SK-N-SH (cell line): ENCODE data around the gene MYLK. TPM values are rescaled to one million over a fixed set of nuclear protein-coding genes. Genes with fewer than 3 reads are reported as not detected.

Source experiments
- CTCF ChIA-PET: fragments of 300-600, 350-600 bp; formaldehyde crosslinking; extraction: SDS; loops from one replicate; lab custom pipeline; 2021; lab: Yijun Ruan, JAX
- POLR2A ChIA-PET: fragments of 350-600 bp; sonication (Branson Sonifier 250); formaldehyde crosslinking; extraction: SDS; loops from one replicate; lab custom pipeline; 2020; ENCODE audit warnings: antibody characterized with exemption, inconsistent platforms; lab: Yijun Ruan, JAX
- DNase-seq: peaks from one replicate; pipeline ENCODE4 v3.0.0; 2012
- H2AFZ ChIP-seq: fragments of 200-600 bp; sonication (generic); 2 replicates; pipeline ENCODE4 v1.8.1; 2016; ENCODE audit warnings: antibody characterized with exemption, mild to moderate bottlenecking, low read depth
- H3F3A ChIP-seq: fragments of 200-600 bp; sonication (generic); replicated peaks from 2 replicates; pipeline ENCODE3; 2016; ENCODE audit warnings: antibody characterized with exemption, mild to moderate bottlenecking; ENCODE audit not compliant: insufficient read depth
- H3K27ac ChIP-seq, 2 experiments: fragments of 200-500 bp in 1 of 2; fragments of 200-600 bp in 1 of 2; sonication (Bioruptor generic) in 1 of 2; sonication (generic), shearing (Covaris generic) in 1 of 2; 2 replicates each; pipeline versions ENCODE4 v1.5.1 to v1.6.1; 2014 to 2016; ENCODE audit warnings: low read depth in 2 of 2, inconsistent platforms in 1 of 2, low read length in 1 of 2, mild to moderate bottlenecking in 1 of 2, mixed read lengths in 1 of 2
- H3K27me3 ChIP-seq: fragments of 200-600 bp; sonication (generic), shearing (Covaris generic); 2 replicates; pipeline ENCODE4 v1.6.1; 2016; ENCODE audit warnings: mixed run types; ENCODE audit not compliant: insufficient read depth
- H3K36me3 ChIP-seq, 2 experiments: fragments of 200-500 bp in 1 of 2; fragments of 200-600 bp in 1 of 2; sonication (Bioruptor generic) in 1 of 2; sonication (generic) in 1 of 2; replicated peaks in 1 of 2; 2 replicates each; pipeline versions ENCODE3 to v1.5.1; 2014 to 2016; ENCODE audit warnings: low read length in 1 of 2, mild to moderate bottlenecking in 1 of 2; ENCODE audit not compliant: insufficient read depth in 2 of 2, control insufficient read depth in 1 of 2
- H3K4me1 ChIP-seq, 2 experiments: fragments of 200-500 bp in 1 of 2; fragments of 200-600 bp in 1 of 2; sonication (Bioruptor generic) in 1 of 2; sonication (generic), shearing (Covaris generic) in 1 of 2; 2 replicates each; pipeline versions ENCODE4 v1.5.1 to v1.6.1; 2014 to 2016; ENCODE audit warnings: low read depth in 1 of 2, low read length in 1 of 2, mixed run types in 1 of 2; ENCODE audit not compliant: insufficient read depth in 2 of 2, control insufficient read depth in 1 of 2
- H3K4me2 ChIP-seq: fragments of 200-600 bp; sonication (generic), shearing (Covaris generic); 2 replicates; pipeline ENCODE4 v1.6.1; 2017; ENCODE audit warnings: mixed run types
- H3K4me3 ChIP-seq, 2 experiments: fragments of 200-500 bp in 1 of 2; fragments of 200-600 bp in 1 of 2; sonication (Bioruptor generic) in 1 of 2; sonication (generic), shearing (Covaris generic) in 1 of 2; 2 replicates each; pipeline versions ENCODE4 v1.5.1 to v1.8.1; 2014 to 2016; ENCODE audit warnings: low read depth in 2 of 2, inconsistent platforms in 1 of 2, low read length in 1 of 2, mild to moderate bottlenecking in 1 of 2, mixed read lengths in 1 of 2, moderate library complexity in 1 of 2
- H3K79me2 ChIP-seq: fragments of 200-600 bp; sonication (generic); 2 replicates; pipeline ENCODE4 v1.8.1; 2017; ENCODE audit warnings: mild to moderate bottlenecking; ENCODE audit not compliant: insufficient read depth
- H3K9ac ChIP-seq: fragments of 200-600 bp; sonication (generic); 2 replicates; pipeline ENCODE4 v1.6.1; 2017; ENCODE audit warnings: mixed run types
- H3K9me2 ChIP-seq: fragments of 200-600 bp; sonication (generic); 2 replicates; pipeline ENCODE4 v1.6.1; 2017; ENCODE audit warnings: mixed run types
- H3K9me3 ChIP-seq: fragments of 200-600 bp; sonication (generic); 2 replicates; pipeline ENCODE4 v1.6.1; 2017; ENCODE audit warnings: mixed run types, mild to moderate bottlenecking, moderate library complexity
- H4K20me1 ChIP-seq: fragments of 200-600 bp; sonication (generic); 2 replicates; pipeline ENCODE4 v1.6.1; 2017; ENCODE audit warnings: mild to moderate bottlenecking, mixed run types; ENCODE audit not compliant: insufficient read depth
- EZH2phosphoT487 ChIP-seq: fragments of 200-600 bp; sonication (generic); IDR thresholded peaks from 2 replicates; pipeline ENCODE4 v1.6.1; 2017; ENCODE audit warnings: low read depth, mixed run types, mild to moderate bottlenecking, antibody characterized with exemption, moderate library complexity, borderline replicate concordance
- FOSL2 ChIP-seq: IDR thresholded peaks from 2 replicates; pipeline ENCODE4 v1.4.0; 2012; ENCODE audit warnings: low read depth, mild to moderate bottlenecking, moderate library complexity, borderline replicate concordance
- FOXJ3 ChIP-seq: sonication (generic); formaldehyde crosslinking; IDR thresholded peaks from 2 replicates; pipeline ENCODE4 v1.5.1; 2020; ENCODE audit warnings: mild to moderate bottlenecking, missing genetic modification reagents
- FOXM1 ChIP-seq: IDR thresholded peaks from 2 replicates; pipeline ENCODE4 v1.4.0; 2012; ENCODE audit warnings: low read depth, mild to moderate bottlenecking
- GATA2 ChIP-seq: sonication (generic); formaldehyde crosslinking; IDR thresholded peaks from 2 replicates; pipeline ENCODE4 v1.5.0; 2020; ENCODE audit warnings: mild to moderate bottlenecking, missing genetic modification reagents
- JUND ChIP-seq: IDR thresholded peaks from 2 replicates; pipeline ENCODE4 v1.4.0; 2012
- MEF2A ChIP-seq: IDR thresholded peaks from 2 replicates; pipeline ENCODE4 v1.4.0; 2012; ENCODE audit warnings: low read depth, borderline replicate concordance
- MXI1 ChIP-seq: IDR thresholded peaks from 2 replicates; pipeline ENCODE4 v1.6.1; 2012; ENCODE audit warnings: mild to moderate bottlenecking, low read depth, low read length, improper control_type of control experiment
- RFX5 ChIP-seq: IDR thresholded peaks from 2 replicates; pipeline ENCODE4 v1.6.1; 2012; ENCODE audit warnings: mild to moderate bottlenecking, improper control_type of control experiment, low read length
- SIN3A ChIP-seq: IDR thresholded peaks from 2 replicates; pipeline ENCODE4 v1.6.1; 2012; ENCODE audit warnings: low read depth, mild to moderate bottlenecking, low read length, moderate library complexity, borderline replicate concordance
- SMC3 ChIP-seq: IDR thresholded peaks from 2 replicates; pipeline ENCODE4 v1.6.1; 2012; ENCODE audit warnings: low read depth, low read length, improper control_type of control experiment
- TAF1 ChIP-seq: IDR thresholded peaks from 2 replicates; pipeline ENCODE4 v1.6.1; 2012; ENCODE audit warnings: low read depth, mild to moderate bottlenecking, low read length, moderate library complexity, borderline replicate concordance
- TCF12 ChIP-seq: IDR thresholded peaks from 2 replicates; pipeline ENCODE4 v1.4.0; 2012
- YY1 ChIP-seq: IDR thresholded peaks from 2 replicates; pipeline ENCODE4 v1.4.0; 2012; ENCODE audit warnings: low read depth, mild to moderate bottlenecking
- WGBS: methylation state at CpG from one replicate; pipeline ENCODE4 v1.1.6; 2017; ENCODE audit warnings: low lambda C conversion rate; 5-methylcytosine and 5-hydroxymethylcytosine counted together
- polyA plus RNA-seq, 3 experiments: library from polyadenylated mRNA; depleted of rRNA; stranded (reverse); fragments of >200 nt; gene quantifications; 2 replicates each; pipeline ENCODE4 v1.2.3, GENCODE V29; 2012
- TF ChIP-seq, protein P1 (sequence below): fragments of 200-600 bp; sonication (generic); IDR thresholded peaks from 2 replicates; pipeline ENCODE4 v1.6.1; 2017; ENCODE audit warnings: antibody characterized with exemption, mild to moderate bottlenecking, moderate library complexity
- TF ChIP-seq, protein P2 (sequence below): IDR thresholded peaks from 2 replicates; pipeline ENCODE4 v1.4.0; 2012; ENCODE audit warnings: low read depth

The MYLK gene
- polyA plus RNA-seq, 1 of the 3 experiments (the other 2 are of a cell fraction): 272 TPM

DNA sequence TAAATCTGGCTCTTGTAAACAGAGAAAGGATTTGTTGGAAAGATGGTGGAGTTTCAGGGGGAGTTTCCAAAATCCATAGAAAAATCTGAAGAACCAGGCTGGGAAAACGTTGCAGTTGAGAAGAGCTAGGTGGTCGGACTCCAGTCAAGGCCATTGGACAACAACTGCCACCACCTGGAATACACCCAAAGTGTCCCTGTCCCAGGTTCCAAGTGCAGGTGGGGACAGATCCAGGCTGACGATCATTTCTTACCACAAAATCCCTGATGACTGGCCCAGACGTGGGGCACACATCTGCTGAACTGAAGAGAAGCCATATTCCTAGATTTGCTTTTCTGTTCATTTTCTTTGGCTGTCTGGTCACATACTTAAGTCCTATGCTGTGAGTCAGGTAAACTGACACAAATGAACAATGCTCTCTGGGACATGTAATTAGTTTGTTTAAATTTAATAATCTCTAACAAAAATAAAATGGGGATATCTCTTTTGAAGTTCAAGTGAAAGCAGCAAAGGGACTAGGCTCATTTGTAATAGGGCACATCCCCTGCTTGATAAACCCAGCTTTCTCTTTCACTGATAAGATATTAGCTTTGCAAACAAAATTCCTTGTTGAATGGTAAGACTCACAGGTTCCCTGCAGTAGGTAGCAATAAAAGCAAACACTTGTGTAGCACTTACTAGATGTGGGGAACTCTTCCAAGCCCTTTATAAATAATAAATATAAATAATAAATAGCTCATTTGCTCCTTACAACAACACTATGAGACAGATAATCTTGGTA, 88.5 kb downstream of the MYLK start:
- H3K36me3 ChIP-seq: peaks cover 45 to 63% of the 10 kb centered on the region in 2 experiments
- no peak for TF ChIP-seq MEF2A
- no peak for TF ChIP-seq SIN3A
- TF ChIP-seq, protein P1, sequence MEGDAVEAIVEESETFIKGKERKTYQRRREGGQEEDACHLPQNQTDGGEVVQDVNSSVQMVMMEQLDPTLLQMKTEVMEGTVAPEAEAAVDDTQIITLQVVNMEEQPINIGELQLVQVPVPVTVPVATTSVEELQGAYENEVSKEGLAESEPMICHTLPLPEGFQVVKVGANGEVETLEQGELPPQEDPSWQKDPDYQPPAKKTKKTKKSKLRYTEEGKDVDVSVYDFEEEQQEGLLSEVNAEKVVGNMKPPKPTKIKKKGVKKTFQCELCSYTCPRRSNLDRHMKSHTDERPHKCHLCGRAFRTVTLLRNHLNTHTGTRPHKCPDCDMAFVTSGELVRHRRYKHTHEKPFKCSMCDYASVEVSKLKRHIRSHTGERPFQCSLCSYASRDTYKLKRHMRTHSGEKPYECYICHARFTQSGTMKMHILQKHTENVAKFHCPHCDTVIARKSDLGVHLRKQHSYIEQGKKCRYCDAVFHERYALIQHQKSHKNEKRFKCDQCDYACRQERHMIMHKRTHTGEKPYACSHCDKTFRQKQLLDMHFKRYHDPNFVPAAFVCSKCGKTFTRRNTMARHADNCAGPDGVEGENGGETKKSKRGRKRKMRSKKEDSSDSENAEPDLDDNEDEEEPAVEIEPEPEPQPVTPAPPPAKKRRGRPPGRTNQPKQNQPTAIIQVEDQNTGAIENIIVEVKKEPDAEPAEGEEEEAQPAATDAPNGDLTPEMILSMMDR: no peak
- TF ChIP-seq FOSL2: no peak
- no peak for TF ChIP-seq MXI1
- TF ChIP-seq RFX5: no peak
- TF ChIP-seq SMC3: no peak
- TF ChIP-seq, protein P2, sequence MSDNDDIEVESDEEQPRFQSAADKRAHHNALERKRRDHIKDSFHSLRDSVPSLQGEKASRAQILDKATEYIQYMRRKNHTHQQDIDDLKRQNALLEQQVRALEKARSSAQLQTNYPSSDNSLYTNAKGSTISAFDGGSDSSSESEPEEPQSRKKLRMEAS: no peak
- POLR2A ChIA-PET: no interaction called here
- no peak overlapping the region for H3K4me2 ChIP-seq
- no peaks in the 10 kb centered on the region for H3K9me2 ChIP-seq
- H3K9ac ChIP-seq: no peak overlapping the region
- peaks cover 32 to 34% of the 10 kb centered on the region in 2 experiments; a peak in 3 of 4 replicates for H3K4me1 ChIP-seq
- H3K27ac ChIP-seq: peak overlapping the region in 1 of 2 experiments; percentile 34; a peak in 1 of 4 replicates
- peaks cover 37% of the 10 kb centered on the region for H3K79me2 ChIP-seq
- 86% methylated on average over 4 of the region's 4 CpGs for WGBS
- no peak overlapping the region for H3K4me3 ChIP-seq
- H3K9me3 ChIP-seq: no peaks in the 10 kb centered on the region
- H4K20me1 ChIP-seq: no peaks in the 10 kb centered on the region
- no peaks in the 10 kb centered on the region for H3K27me3 ChIP-seq
- H3F3A ChIP-seq: peaks cover 42% of the 10 kb centered on the region
- DNase-seq: no peak
- CTCF ChIA-PET: interaction anchor here (1.3 to 1.4 kb wide), 2 partner anchors 10 to 19 kb away, joined by 3 read pairs; no protein-coding TSS in a partner anchor
- H2AFZ ChIP-seq: no peak overlapping the region

DNA sequence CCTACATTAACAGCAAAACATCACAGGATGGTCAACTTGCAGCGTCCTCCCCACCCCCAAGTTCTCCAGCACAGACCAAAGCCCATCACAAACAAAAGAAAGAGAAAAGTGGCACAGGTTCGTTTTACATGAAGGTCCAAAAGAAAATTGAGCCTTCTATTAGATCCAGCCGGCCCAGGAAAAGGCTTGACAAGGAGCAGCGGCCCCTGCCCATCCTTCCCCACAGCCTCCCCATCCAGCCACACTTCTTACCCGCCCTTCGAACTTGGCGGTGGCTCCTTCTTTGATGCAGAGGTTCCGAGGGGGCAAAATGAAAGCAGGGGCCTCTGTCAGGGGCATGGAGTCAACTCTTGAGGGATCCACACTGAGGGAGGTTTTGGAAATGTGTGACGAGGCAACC, 90.7 kb downstream of the MYLK start:
- Histone ChIP-seq H3K4me1 (peaks cover 31 to 50% of the 10 kb centered on the region in 2 experiments), H3K9me3 (no peaks in the 10 kb centered on the region), H3K4me2 (no peak overlapping the region), H3K27me3 (no peaks in the 10 kb centered on the region), H3K9me2 (no peaks in the 10 kb centered on the region), H3K9ac (no peak overlapping the region), H3F3A (peaks cover 58% of the 10 kb centered on the region), H3K36me3 (peaks cover 40 to 59% of the 10 kb centered on the region in 2 experiments), H3K4me3 (no peak overlapping the region), H4K20me1 (no peaks in the 10 kb centered on the region), H3K27ac (peak overlapping the region; percentile 95 to 98), H2AFZ (no peak overlapping the region), H3K79me2 (peaks cover 26% of the 10 kb centered on the region)
- no peak for DNase-seq
- WGBS: 94% methylated on average over 9 of the region's 9 CpGs
- POLR2A ChIA-PET: no interaction called here
- CTCF ChIA-PET: interaction anchor here (1.5 kb wide), 1 partner anchor 10 kb away, joined by 3 read pairs; no protein-coding TSS in a partner anchor
- TF ChIP-seq TCF12 (no peak), GATA2 (no peak), EZH2phosphoT487 (no peak), JUND (no peak), SMC3 (no peak), TAF1 (no peak), FOXJ3 (CRISPR knock-in tag) (no peak), SIN3A (no peak), FOXM1 (no peak), YY1 (no peak)
- TF ChIP-seq, protein P1: no peak
